Urinary bladder (tissue), 4 donors: Measurements from ENCODE around the gene ZNF121. TPM values are rescaled to one million over a fixed set of nuclear protein-coding genes. Genes with fewer than 3 reads are reported as not detected.
A peak's percentile ranks its signal among the peaks of the same experiment; 100 is the strongest.
"Not testable (repeated sequence)": the region's sequence is repeated elsewhere in the genome, so short reads cannot be mapped to it uniquely, and the experiment has no call there.

Experiments used
- DNase-seq: peaks from one replicate; pipeline ENCODE4 v3.0.0-alpha.2; 2015; ENCODE audit errors: extremely low spot score
- H3K27ac ChIP-seq: one replicate; pipeline ENCODE4 v1.5.1; 2013; ENCODE audit warnings: low read depth, mild to moderate bottlenecking, moderate library complexity
- H3K36me3 ChIP-seq: one replicate; pipeline ENCODE4 v1.6.1; 2013; ENCODE audit warnings: mild to moderate bottlenecking, moderate library complexity; ENCODE audit not compliant: insufficient read depth
- H3K4me1 ChIP-seq: one replicate; pipeline ENCODE4 v1.6.1; 2013; ENCODE audit warnings: mild to moderate bottlenecking, moderate library complexity; ENCODE audit not compliant: insufficient read depth
- H3K4me3 ChIP-seq: one replicate; pipeline ENCODE4 v1.5.1; 2013; ENCODE audit warnings: low read depth, low read length
- WGBS: extraction: QIAGEN DNeasy Blood & Tissue Kit; methylation state at CpG from one replicate; pipeline ENCODE4 v1.1.7; 2013; 5-methylcytosine and 5-hydroxymethylcytosine counted together
- polyA plus RNA-seq: library from polyadenylated mRNA; stranded (reverse); fragments of 200-250 nt; gene quantifications from one replicate; pipeline ENCODE4 v1.2.3, GENCODE V29; 2013
- total RNA-seq: library from RNA; depleted of rRNA; stranded (reverse); fragments of >200 nt; gene quantifications from one replicate; pipeline ENCODE4 v1.2.3, GENCODE V29; 2014
- donor health status: healthy with polysubstance abuse.
- donor health status: healthy.

Gene ZNF121
- 80.9 TPM for total RNA-seq
- 3.7 TPM for polyA plus RNA-seq

GRCh38 chr19:9584073-9584833 is at the start of gene ZNF121:
TSS of gene ZNF121 (minus strand) at chr19:9584504. CDS start at chr19:9568097, 16,407 bp downstream.
- under 1% methylated on average over 51 of the region's 51 CpGs for WGBS

DNA sequence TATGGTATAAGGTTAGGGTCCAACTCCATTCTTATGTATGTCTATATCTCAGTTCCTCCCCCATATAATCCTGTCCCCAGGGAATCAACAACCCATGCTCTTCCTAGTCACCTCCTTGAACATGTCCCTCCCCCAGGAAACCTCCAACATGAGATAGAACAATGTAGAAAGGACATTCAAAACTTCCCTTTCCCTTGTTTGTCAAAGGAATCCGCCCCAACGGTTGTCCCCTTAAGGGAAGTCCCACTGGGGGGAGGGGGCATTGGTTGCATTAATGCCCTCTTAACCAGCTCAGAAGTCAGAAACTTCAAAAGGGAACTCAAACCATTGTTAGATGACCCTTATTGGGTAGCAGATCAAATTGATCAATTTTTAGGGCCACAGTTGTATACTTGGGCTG is 43.6 kb upstream of the ZNF121 start:
- Histone ChIP-seq H3K4me1 (no peaks in the 10 kb centered on the region), H3K4me3 (no peak overlapping the region), H3K27ac (no peak overlapping the region), H3K36me3 (peaks cover 3% of the 10 kb centered on the region)
- WGBS: 81% methylated on average over 2 of the region's 2 CpGs
- no peak for DNase-seq

More at GRCh38 chr19:9584073-9584833, at the start of gene ZNF121:
- DNase-seq: peak; percentile 75
- peak within 1 kb of the TSS; percentile 95 for H3K27ac ChIP-seq
- H3K4me3 ChIP-seq: peak within 1 kb of the TSS; percentile 93
- no peaks in the 10 kb centered on the region for H3K36me3 ChIP-seq
- H3K4me1 ChIP-seq: no peaks in the 10 kb centered on the region

DNA sequence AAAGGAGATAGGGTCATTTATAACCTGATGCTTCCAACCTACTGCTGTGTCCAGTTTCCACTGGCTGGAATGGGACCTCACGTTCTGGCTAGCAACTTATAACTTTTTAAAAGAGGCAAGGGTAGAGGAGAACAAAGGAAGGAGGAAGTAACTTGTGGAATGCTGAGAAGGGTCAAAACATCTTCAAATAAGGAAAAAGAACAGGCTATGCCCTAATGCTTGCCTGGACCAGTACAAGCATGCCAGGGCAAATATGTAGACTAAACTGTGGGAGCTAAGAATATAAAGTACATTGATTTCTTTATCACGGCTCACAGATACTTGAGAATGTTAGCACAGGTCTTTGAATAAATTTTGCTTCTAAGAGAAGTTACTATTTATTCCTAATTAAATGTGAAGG is 38.2 kb upstream of the ZNF121 start:
- DNase-seq: peak; percentile 69
- Histone ChIP-seq H3K36me3 (peaks cover 3% of the 10 kb centered on the region), H3K4me3 (no peak overlapping the region), H3K27ac (peak overlapping the region; percentile 47), H3K4me1 (no peaks in the 10 kb centered on the region)
- WGBS: 46% methylated on average over 2 of the region's 2 CpGs

DNA sequence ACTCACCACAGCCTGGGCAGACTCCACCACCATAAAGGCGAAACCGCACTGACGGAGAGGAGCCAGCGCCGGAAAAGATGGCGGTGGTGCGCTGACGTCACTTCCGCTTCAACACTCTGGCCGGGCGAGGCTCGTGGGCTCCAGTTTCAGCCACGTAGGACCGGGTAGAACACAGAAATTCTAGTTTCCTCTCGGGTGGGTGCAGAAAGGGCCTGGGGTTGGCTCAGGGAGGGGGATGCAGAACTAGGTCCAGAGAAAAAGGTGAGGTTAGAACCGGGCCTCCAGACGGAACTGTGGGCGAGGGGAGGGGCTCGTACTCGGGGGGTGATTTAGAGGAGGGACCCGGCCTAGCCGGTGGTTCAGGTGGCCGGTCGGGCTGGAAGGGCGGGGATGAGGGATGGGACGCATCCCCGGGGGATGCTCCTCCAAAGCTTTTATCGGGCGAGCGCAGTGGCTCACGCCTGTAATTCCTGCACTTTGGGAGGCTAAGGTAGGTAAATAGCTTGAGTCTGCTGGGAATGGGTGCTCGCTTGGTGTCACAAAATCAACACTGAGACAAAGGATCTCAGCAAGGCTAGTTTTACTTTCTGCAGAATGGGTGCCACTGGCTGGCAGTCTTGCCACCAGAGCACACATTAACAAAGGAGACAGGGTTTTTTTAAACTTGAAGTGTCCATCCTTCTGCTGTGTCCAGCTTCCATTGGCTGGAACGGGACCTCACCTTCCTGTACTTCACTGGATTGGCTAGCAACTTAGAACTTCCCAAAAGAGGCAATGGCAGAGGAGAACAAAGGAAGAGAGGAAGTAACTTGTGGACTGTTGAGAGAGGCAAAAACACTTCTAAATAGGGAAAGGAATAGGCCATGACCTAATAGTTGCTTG is 37.1 kb upstream of the ZNF121 start, which contains the start of gene ZNF561:
ZNF561 (minus strand) TSS at position 77 of the 882 bp plus-strand sequence. CDS start 1,776 bp downstream, outside the sequence.
- Histone ChIP-seq H3K4me1 (no peaks in the 10 kb centered on the region), H3K36me3 (peaks cover 6% of the 10 kb centered on the region), H3K4me3 (peak within 1 kb of the TSS; percentile 72), H3K27ac (peak within 1 kb of the TSS; percentile 95)
- DNase-seq: peak; percentile 81
- WGBS: under 1% methylated on average over 33 of the region's 33 CpGs

DNA sequence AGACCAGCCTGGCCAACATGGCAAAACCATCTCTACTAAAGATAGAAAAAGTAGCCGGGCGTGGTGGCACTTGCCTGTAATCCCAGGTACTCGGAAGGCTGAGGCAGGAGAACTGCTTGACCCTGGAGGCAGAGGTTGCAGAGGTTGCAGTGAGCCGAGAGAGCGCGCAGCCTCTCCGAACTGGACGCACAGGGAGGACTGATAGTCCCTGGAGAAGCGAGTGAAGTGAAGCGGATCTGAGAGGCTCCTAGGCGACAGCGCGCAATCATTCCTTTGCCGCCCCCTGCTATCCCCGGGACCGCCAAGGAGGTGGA is 36.5 kb upstream of the ZNF121 start:
- Histone ChIP-seq H3K4me1 (no peaks in the 10 kb centered on the region), H3K36me3 (peaks cover 9% of the 10 kb centered on the region), H3K4me3 (peak overlapping the region; percentile 72), H3K27ac (peak overlapping the region; percentile 95)
- no peak for DNase-seq
- WGBS: 0% methylated on average over 16 of the region's 16 CpGs

DNA sequence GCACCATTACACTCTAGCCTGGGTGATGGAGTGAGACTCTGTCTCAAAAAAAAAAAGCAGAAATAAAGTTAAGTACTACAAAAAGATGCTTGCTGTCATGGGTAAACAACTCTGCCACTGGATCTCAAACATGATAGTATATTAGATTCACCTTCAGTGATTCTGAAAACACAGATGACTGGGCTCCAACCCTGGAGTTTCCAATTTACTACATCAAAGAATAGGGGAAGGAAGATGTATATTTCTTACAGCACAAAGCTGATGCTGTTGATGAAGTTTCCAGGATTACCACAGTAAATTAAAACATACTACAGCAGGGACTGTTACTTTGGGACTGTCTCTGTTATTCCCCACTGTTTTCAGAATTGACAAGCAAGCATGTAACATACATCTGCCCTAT is 31.5 kb upstream of the ZNF121 start:
- no peak for DNase-seq
- H3K36me3 ChIP-seq: peaks cover 38% of the 10 kb centered on the region
- H3K4me3 ChIP-seq: no peak overlapping the region
- H3K27ac ChIP-seq: no peak overlapping the region
- no peaks in the 10 kb centered on the region for H3K4me1 ChIP-seq

- Histone ChIP-seq H3K36me3 (peaks cover 35% of the 10 kb centered on the region), H3K4me3 (no peak overlapping the region), H3K4me1 (no peaks in the 10 kb centered on the region), H3K27ac (no peak overlapping the region)
- no peak for DNase-seq
- 98% methylated on average over 2 of the region's 2 CpGs for WGBS
These were observed 26.3 kb upstream of the ZNF121 start for GRCh38 chr19:9610484-9611113.

- Histone ChIP-seq H3K27ac (no peak overlapping the region), H3K36me3 (peaks cover 29% of the 10 kb centered on the region), H3K4me3 (no peak overlapping the region), H3K4me1 (no peaks in the 10 kb centered on the region)
- 97% methylated on average over 5 of the region's 5 CpGs for WGBS
- DNase-seq: no peak
These were observed 24.6 kb upstream of the ZNF121 start for GRCh38 chr19:9608912-9609311.

DNA sequence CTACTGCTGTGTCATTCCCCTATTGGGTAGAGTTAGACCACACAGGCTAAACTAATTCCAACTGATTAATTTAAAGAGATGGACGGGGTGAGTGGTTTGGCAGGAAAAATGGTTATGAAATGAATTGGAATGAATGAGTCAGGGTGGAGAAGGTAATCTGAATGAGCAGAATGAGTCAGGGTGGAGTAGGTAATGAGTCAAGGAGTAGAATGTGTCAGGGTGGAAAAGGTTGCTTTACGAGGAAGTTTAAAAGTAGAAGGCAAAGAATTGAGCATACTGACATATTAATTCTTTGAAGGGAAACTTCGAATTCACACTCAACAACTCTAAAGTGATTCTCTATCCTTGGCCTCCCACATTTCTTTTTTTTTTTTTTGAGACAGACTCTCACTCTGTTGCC is 12.7 kb upstream of the ZNF121 start:
- 79% methylated on average over 3 of the region's 3 CpGs for WGBS
- Histone ChIP-seq H3K4me1 (no peaks in the 10 kb centered on the region), H3K36me3 (no peaks in the 10 kb centered on the region), H3K4me3 (no peak overlapping the region), H3K27ac (no peak overlapping the region)
- no peak for DNase-seq

DNA sequence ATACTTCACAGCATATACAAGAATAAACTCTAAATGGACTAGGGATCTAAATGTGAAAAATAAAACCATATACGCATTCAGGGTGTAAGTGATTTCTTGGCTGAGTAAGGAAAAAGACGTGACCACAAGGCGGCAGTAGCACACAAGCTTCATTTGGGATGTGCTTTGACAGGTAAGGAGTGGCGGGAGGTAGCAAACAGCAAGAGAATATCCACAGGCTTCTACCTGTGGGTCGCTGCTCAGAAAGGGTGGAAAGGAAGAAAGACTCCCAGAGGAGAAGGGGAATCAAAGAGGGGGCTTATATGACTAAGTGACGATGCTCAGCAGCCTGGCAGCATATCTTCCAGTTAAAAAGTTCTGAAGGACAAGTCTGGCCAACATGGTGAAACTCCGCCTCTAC is 2.5 kb upstream of the ZNF121 start:
- no peaks in the 10 kb centered on the region for H3K36me3 ChIP-seq
- no peak overlapping the region for H3K4me3 ChIP-seq
- no peak overlapping the region for H3K27ac ChIP-seq
- H3K4me1 ChIP-seq: no peaks in the 10 kb centered on the region
- WGBS: 16% methylated on average over 7 of the region's 7 CpGs
- DNase-seq: peak; percentile 48

DNA sequence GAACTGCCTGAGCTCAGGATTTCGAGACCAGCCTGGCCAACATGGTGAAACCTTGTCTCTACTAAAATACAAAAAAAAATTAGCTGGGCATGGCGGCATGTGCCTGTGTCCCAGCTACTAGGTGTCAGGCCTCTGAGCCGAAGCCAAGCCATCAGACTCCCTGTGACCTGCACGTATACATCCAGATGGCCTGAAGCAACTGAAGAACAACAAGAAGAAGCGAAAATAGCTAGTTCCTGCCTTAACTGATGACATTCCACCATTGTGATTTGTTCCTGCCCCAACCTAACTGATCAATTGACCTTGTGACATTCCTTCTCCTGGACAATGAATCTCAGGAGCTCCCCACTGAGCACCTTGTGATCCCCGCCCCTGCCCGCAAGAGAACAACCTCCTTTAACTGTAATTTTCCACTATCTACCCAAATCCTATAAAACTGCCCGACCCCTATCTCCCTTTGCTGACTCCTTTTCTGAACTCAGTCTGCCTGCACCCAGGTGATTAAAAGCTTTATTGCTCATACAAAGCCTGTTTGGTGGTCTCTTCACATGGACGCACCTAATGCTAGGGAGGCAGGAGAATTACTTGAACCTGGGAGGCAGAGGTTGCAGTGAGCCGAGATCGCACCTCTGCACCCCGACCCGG is 2.1 kb downstream of the ZNF121 start:
- DNase-seq, H3K4me3 ChIP-seq, H3K36me3 ChIP-seq, H3K4me1 ChIP-seq, H3K27ac ChIP-seq: not testable (repeated sequence)
- 83% methylated on average over 13 of the region's 13 CpGs for WGBS

DNA sequence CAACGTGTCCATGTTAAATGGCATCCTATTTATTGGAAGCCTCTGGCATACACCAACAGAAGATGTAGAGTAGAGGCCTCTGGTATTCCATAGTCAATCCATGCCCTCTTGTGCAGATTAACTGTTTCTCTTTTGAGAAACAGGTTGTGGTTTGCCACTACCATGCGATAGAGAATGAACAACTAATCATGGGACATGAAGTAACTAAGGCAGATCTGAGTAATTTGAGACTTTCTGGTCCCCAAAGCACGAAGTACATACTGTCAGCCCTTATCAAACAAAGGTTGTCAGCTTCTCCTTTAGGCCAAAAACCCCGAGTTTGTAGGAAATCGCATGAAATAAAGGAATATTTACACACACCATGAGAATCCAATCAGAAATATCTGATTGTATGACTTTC is 3.6 kb downstream of the ZNF121 start:
- no peak for DNase-seq
- H3K4me1 ChIP-seq: no peaks in the 10 kb centered on the region
- H3K27ac ChIP-seq: no peak overlapping the region
- 89% methylated on average over 5 of the region's 5 CpGs for WGBS
- H3K36me3 ChIP-seq: no peaks in the 10 kb centered on the region
- no peak overlapping the region for H3K4me3 ChIP-seq

DNA sequence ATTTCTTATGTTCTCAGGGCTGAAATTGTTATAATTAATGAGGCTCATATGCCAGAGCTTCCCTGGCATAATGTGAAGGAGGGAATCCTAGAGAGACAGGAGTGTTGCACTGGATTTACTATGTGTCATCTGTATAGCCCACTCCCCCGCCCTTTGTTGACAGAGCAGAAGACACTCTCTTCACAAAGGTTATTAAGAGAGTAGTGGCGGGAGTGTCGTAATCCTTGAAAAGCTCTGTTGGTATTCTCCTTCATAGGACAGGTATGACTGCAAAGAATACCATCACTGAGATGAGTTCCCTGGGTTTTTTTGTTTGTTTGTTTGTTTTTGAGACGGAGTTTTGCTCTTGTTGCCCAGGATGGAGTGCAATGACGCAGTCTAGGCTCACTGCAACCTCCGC is 14.0 kb downstream of the ZNF121 start:
- DNase-seq: no peak
- Histone ChIP-seq H3K4me3 (no peak overlapping the region), H3K4me1 (no peaks in the 10 kb centered on the region), H3K27ac (no peak overlapping the region), H3K36me3 (peaks cover 27% of the 10 kb centered on the region)
- 99% methylated on average over 6 of the region's 6 CpGs for WGBS
